Astrocyte (in vitro differentiated cells and primary cell): Measurements from ENCODE around the gene GABRA5. TPM values are rescaled to one million over a fixed set of nuclear protein-coding genes. Genes with fewer than 3 reads are reported as not detected.

Experiments
- DNase-seq: peaks from one replicate; pipeline ENCODE4 v3.0.0-alpha.2; 2010; ENCODE audit warnings: low read depth
- FAIRE-seq: peaks from 2 replicates; lab custom pipeline; 2011; peaks lifted over from hg19 to GRCh38; lab: Jason Lieb, UNC
- H2AFZ ChIP-seq: 2 replicates; pipeline ENCODE4 v1.6.0; 2012; ENCODE audit warnings: low read depth, low read length, inconsistent platforms
- H3K27ac ChIP-seq: 2 replicates; pipeline ENCODE4 v1.5.1; 2011; ENCODE audit warnings: low read depth, low read length, inconsistent platforms
- H3K27me3 ChIP-seq: 2 replicates; pipeline ENCODE4 v1.6.0; 2011; ENCODE audit warnings: low read length, inconsistent platforms; ENCODE audit not compliant: insufficient read depth
- H3K36me3 ChIP-seq: 2 replicates; pipeline ENCODE4 v1.5.1; 2011; ENCODE audit warnings: low read length, inconsistent platforms; ENCODE audit not compliant: insufficient read depth
- H3K4me1 ChIP-seq: 2 replicates; pipeline ENCODE4 v1.5.1; 2011; ENCODE audit warnings: low read length, inconsistent platforms; ENCODE audit not compliant: insufficient read depth
- H3K4me2 ChIP-seq: 2 replicates; pipeline ENCODE4 v1.6.0; 2012; ENCODE audit warnings: low read length, inconsistent platforms
- H3K4me3 ChIP-seq: 2 replicates; pipeline ENCODE4 v1.5.1; 2011; ENCODE audit warnings: low read depth, mild to moderate bottlenecking, low read length, inconsistent platforms; ENCODE audit not compliant: insufficient read depth
- H3K79me2 ChIP-seq: 2 replicates; pipeline ENCODE4 v1.6.0; 2012; ENCODE audit warnings: mild to moderate bottlenecking, low read length, inconsistent platforms; ENCODE audit not compliant: insufficient read depth
- H3K9ac ChIP-seq: 2 replicates; pipeline ENCODE4 v1.6.0; 2012; ENCODE audit warnings: mild to moderate bottlenecking, low read length, inconsistent platforms
- H3K9me3 ChIP-seq: 2 replicates; pipeline ENCODE4 v1.5.1; 2012; ENCODE audit warnings: low read depth, mild to moderate bottlenecking, low read length, inconsistent platforms; ENCODE audit not compliant: insufficient read depth
- H4K20me1 ChIP-seq: 2 replicates; pipeline ENCODE4 v1.6.0; 2012; ENCODE audit warnings: low read length, inconsistent platforms; ENCODE audit not compliant: insufficient read depth
- H3K27ac Mint-ChIP-seq: one replicate; pipeline ENCODE4 v1.8.0; 2021; ENCODE audit warnings: mild to moderate bottlenecking, mixed read lengths; ENCODE audit not compliant: unreplicated experiment
- H3K27me3 Mint-ChIP-seq: one replicate; pipeline ENCODE4 v1.8.0; 2021; ENCODE audit warnings: low read depth, mixed read lengths; ENCODE audit not compliant: unreplicated experiment
- H3K36me3 Mint-ChIP-seq: one replicate; pipeline ENCODE4 v1.8.0; 2021; ENCODE audit warnings: low read depth, mixed read lengths; ENCODE audit not compliant: unreplicated experiment
- H3K4me1 Mint-ChIP-seq: one replicate; pipeline ENCODE4 v1.8.0; 2021; ENCODE audit warnings: low read depth, mixed read lengths; ENCODE audit not compliant: unreplicated experiment
- H3K4me3 Mint-ChIP-seq: one replicate; pipeline ENCODE4 v1.8.0; 2021; ENCODE audit warnings: mild to moderate bottlenecking, moderate library complexity, mixed read lengths; ENCODE audit not compliant: unreplicated experiment
- H3K9me3 Mint-ChIP-seq: one replicate; pipeline ENCODE4 v1.8.0; 2021; ENCODE audit warnings: mild to moderate bottlenecking, mixed read lengths; ENCODE audit not compliant: unreplicated experiment
- CTCF ChIP-seq: IDR thresholded peaks from 2 replicates; pipeline ENCODE4 v1.5.1; 2011; ENCODE audit warnings: low read depth, mild to moderate bottlenecking, inconsistent platforms, low read length, moderate library complexity; ENCODE audit not compliant: insufficient read depth
- EZH2 ChIP-seq: IDR thresholded peaks from 2 replicates; pipeline ENCODE4 v1.6.1; 2012; ENCODE audit warnings: mild to moderate bottlenecking, low read length, inconsistent platforms; ENCODE audit not compliant: insufficient read depth
- total RNA-seq: library from RNA; stranded (reverse); gene quantifications from 2 replicates; pipeline ENCODE4 v1.2.1, GENCODE V29; 2021

Gene GABRA5
- total RNA-seq, 1 donor from 2014 or later, result 7.9 TPM

DNA sequence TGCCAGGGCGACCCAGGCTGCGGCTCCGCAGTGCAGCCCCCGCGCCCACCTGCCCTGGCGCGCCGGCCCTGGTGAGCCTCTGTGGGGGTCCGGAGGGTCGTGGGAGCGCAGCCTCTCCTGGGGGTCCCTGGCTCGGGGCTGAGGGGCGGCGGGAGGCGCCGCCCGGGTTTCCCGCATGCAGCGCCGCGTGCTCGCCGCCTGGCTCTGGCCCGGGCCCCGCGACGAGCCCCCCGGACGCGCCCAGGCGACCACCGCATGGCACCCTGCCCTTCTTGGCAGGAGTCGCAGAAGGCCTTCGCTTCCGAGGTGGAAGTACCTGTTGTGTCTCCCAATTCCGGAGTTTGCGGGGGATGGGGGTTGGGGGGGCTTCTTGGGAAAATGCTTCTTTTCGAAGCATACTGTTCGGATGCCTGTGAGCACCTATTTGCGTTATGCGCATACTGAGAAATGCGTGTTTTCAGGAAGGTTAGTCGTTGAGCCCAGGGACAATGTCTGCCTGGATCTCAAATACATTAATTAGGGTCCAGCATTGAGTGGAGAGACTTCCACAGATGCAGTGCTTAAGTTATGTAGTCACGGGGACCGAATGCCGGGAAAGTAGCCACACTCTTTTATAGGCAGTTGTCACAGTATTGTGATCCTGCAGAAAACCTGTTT is 1.3 kb downstream of the GABRA5 start:
- Histone ChIP-seq H3K9ac (no peak overlapping the region), H3K79me2 (no peaks in the 10 kb centered on the region), H2AFZ (peak overlapping the region; percentile 76), H3K9me3 (no peaks in the 10 kb centered on the region), H3K4me1 (no peaks in the 10 kb centered on the region), H3K4me2 (peak overlapping the region; percentile 82), H3K36me3 (no peaks in the 10 kb centered on the region), H3K27ac (no peak overlapping the region), H3K27me3 (peaks cover 9% of the 10 kb centered on the region), H3K4me3 (peak overlapping the region; percentile 49), H4K20me1 (no peaks in the 10 kb centered on the region)
- no peak overlapping the region for H3K27ac Mint-ChIP-seq
- peak overlapping the region; percentile 80 for H3K4me3 Mint-ChIP-seq
- no peaks in the 10 kb centered on the region for H3K9me3 Mint-ChIP-seq
- TF ChIP-seq CTCF (no peak), EZH2 (no peak)
- no peaks in the 10 kb centered on the region for H3K4me1 Mint-ChIP-seq
- no peak for FAIRE-seq
- no peak for DNase-seq
- H3K27me3 Mint-ChIP-seq, result peaks cover 15% of the 10 kb centered on the region
- no peaks in the 10 kb centered on the region for H3K36me3 Mint-ChIP-seq

DNA sequence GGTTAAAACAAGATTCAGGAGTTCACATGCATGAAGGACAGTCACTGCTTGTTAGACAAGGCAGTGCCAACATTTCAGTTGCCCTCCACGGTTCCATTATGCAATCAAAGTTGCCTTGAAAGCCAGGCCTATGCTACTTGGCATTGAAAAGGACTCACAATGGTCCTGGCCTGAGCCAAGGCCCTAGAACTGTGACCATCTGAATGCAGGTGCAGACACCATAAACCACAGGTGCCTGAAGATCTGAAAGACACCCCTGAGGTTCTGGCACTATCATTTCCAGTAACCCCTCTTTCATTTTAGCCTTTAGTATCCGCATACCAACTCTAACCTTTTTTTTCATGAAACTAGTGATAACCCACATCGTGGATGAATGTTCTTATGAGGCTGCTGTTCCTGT is 2.8 kb downstream of the GABRA5 start:
- Mint-ChIP-seq H3K36me3 (no peaks in the 10 kb centered on the region), H3K4me3 (peak overlapping the region; percentile 80), H3K27me3 (peaks cover 15% of the 10 kb centered on the region)

More for the DNA sequence above, 2.8 kb downstream of the GABRA5 start:
- Histone ChIP-seq H3K9me3 (no peaks in the 10 kb centered on the region), H3K36me3 (no peaks in the 10 kb centered on the region), H3K4me2 (no peak overlapping the region), H3K4me3 (no peak overlapping the region), H3K9ac (no peak overlapping the region), H2AFZ (no peak overlapping the region), H3K4me1 (peaks cover 8% of the 10 kb centered on the region), H3K79me2 (no peaks in the 10 kb centered on the region), H3K27ac (no peak overlapping the region), H4K20me1 (no peaks in the 10 kb centered on the region), H3K27me3 (peaks cover 9% of the 10 kb centered on the region)
- no peaks in the 10 kb centered on the region for H3K9me3 Mint-ChIP-seq
- FAIRE-seq (no peak), DNase-seq (no peak)
- no peak for TF ChIP-seq CTCF
- no peak for TF ChIP-seq EZH2
- peaks cover 9% of the 10 kb centered on the region for H3K4me1 Mint-ChIP-seq
- H3K27ac Mint-ChIP-seq, result no peak overlapping the region
